GM12865 (cell line): ENCODE data around the gene DCHS1.

Experiments
- DNase-seq: peaks from one replicate; pipeline ENCODE4 v3.0.0; 2010; ENCODE audit warnings: low read depth
- H3K4me3 ChIP-seq: 2 replicates; pipeline ENCODE4 v1.5.1; 2011; ENCODE audit warnings: mild to moderate bottlenecking, low read depth, low read length, control low read depth
- CTCF ChIP-seq: IDR thresholded peaks from 2 replicates; pipeline ENCODE4 v1.5.1; 2011; ENCODE audit warnings: low read length, control low read depth, low read depth, inconsistent platforms; ENCODE audit not compliant: insufficient read depth; ENCODE audit errors: missing control alignments

Gene DCHS1

GRCh38 chr11:6621711-6622211, 33.8 kb downstream of the DCHS1 start:
- TF ChIP-seq CTCF = no peak
- no peak for DNase-seq

GRCh38 chr11:6620636-6621035, 35.0 kb downstream of the DCHS1 start:
- TF ChIP-seq CTCF = no peak
- H3K4me3 ChIP-seq = no peak overlapping the region
- DNase-seq = no peak

More at GRCh38 chr11:6621711-6622211, 33.8 kb downstream of the DCHS1 start:
- H3K4me3 ChIP-seq = no peak overlapping the region

GRCh38 chr11:6619004-6619745, 36.4 kb downstream of the DCHS1 start, which contains the start of gene TPP1:
TSS of gene TPP1 (minus strand) at chr11:6619422. CDS start at chr11:6619400, 22 bp downstream.
- TF ChIP-seq CTCF = no peak
- peak within 1 kb of the TSS; percentile 90 for H3K4me3 ChIP-seq
- peak; percentile 94 for DNase-seq

GRCh38 chr11:6618117-6619003, 37.2 kb downstream of the DCHS1 start:
- H3K4me3 ChIP-seq = peak overlapping the region; percentile 90
- peak; percentile 48 for DNase-seq
- no peak for TF ChIP-seq CTCF

GRCh38 chr11:6617315-6617781, 38.3 kb downstream of the DCHS1 start:
- TF ChIP-seq CTCF = no peak
- no peak for DNase-seq
- no peak overlapping the region for H3K4me3 ChIP-seq

- no peak overlapping the region for H3K4me3 ChIP-seq
- DNase-seq = no peak
- no peak for TF ChIP-seq CTCF
Measured at GRCh38 chr11:6616596-6617250, 38.9 kb downstream of the DCHS1 start.
